ENCODE results near the gene NTRK3. TPM values are rescaled to one million over a fixed set of nuclear protein-coding genes. Genes with fewer than 3 reads are reported as not detected.

NTRK3 gene
- total and polyA plus RNA-seq, 2 of the 13 experiments (the other 11 are each of a cell fraction or from before 2014, with no cell fraction given): not detected

DNA sequence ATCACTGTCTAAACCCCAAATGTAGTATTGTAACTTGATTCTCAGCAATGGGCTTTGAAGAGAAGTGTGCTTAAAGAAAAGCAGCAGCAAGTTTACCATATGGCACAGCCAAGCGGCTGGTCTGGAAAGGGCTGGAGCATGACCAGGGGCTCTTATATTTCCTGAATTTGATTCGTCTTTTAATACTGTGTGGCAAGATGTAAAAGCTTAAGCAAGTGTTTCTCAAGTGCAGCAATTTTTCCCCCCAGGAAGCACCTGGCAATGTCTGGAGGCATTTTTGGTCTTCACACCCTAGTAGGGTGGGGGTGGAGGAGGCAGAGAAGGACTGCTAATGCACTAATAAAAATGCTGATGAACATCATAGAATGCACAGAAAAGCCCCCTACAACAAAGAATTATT lies 397.9 kb downstream of the NTRK3 start:
- Histone ChIP-seq H3K4me3 (replicated peaks in 1 of 3; ENCODE audit: insufficient read depth in 1 of 3, low read depth in 2 of 3, low read length in 3 of 3) (no peak overlapping the region), H3K36me3 (replicated peaks in 1 of 2; ENCODE audit: control insufficient read depth in 1 of 2, insufficient read depth in 2 of 2, low read length in 2 of 2) (no peaks in the 10 kb centered on the region), H4K20me1 (ENCODE audit: insufficient read depth, low read length) (no peaks in the 10 kb centered on the region), H3K27ac (ENCODE audit: extremely low read length, insufficient read depth, low read length) (no peak overlapping the region), H3K9ac (ENCODE audit: insufficient read depth, low read depth, low read length) (no peak overlapping the region), H3K79me2 (ENCODE audit: insufficient read depth, low read length) (no peaks in the 10 kb centered on the region), H3K4me2 (ENCODE audit: low read depth, low read length) (no peak overlapping the region), H2AFZ (ENCODE audit: low read length) (no peak overlapping the region), H3K9me3 (ENCODE audit: low read length) (peaks cover 92% of the 10 kb centered on the region), H3K27me3 (ENCODE audit: control insufficient read depth in 1 of 2, insufficient read depth in 2 of 2, low read length in 2 of 2) (no peaks in the 10 kb centered on the region), H3K4me1 (ENCODE audit: insufficient read depth, low read length) (no peaks in the 10 kb centered on the region)
- FAIRE-seq (no peak), DNase-seq (ENCODE audit: low spot score) (no peak), ATAC-seq (no peak)
- CTCF ChIA-PET (ENCODE audit: low intra/inter-chr PET ratio, low total read pairs): no interaction called here
- POLR2A ChIA-PET: no interaction called here
- intact Hi-C loops (cut with micrococcal nuclease; ENCODE audit: unreplicated experiment): no loop called here
- in situ Hi-C loops (cut with HindIII; ENCODE audit: extremely low pct_ligation_motif_present, low pct_unique_long_range_greater_than_20kb): no loop called here
- 24% methylated on average over 2 of the region's 2 CpGs for WGBS (ENCODE audit: low lambda C conversion rate)
- TF ChIP-seq ZFP1 (CRISPR knock-in tag; IDR thresholded peaks at IDR 0.05) (no peak), AKAP8 (CRISPR knock-in tag; IDR thresholded peaks at IDR 0.05) (no peak), KLF6 (CRISPR knock-in tag; IDR thresholded peaks at IDR 0.05) (no peak), GTF3A (CRISPR knock-in tag; conservative IDR thresholded peaks at IDR 0.05) (no peak), ZNF660 (CRISPR knock-in tag; IDR thresholded peaks at IDR 0.05; ENCODE audit: borderline replicate concordance, low read depth) (no peak)
- TF ChIP-seq, protein P1, sequence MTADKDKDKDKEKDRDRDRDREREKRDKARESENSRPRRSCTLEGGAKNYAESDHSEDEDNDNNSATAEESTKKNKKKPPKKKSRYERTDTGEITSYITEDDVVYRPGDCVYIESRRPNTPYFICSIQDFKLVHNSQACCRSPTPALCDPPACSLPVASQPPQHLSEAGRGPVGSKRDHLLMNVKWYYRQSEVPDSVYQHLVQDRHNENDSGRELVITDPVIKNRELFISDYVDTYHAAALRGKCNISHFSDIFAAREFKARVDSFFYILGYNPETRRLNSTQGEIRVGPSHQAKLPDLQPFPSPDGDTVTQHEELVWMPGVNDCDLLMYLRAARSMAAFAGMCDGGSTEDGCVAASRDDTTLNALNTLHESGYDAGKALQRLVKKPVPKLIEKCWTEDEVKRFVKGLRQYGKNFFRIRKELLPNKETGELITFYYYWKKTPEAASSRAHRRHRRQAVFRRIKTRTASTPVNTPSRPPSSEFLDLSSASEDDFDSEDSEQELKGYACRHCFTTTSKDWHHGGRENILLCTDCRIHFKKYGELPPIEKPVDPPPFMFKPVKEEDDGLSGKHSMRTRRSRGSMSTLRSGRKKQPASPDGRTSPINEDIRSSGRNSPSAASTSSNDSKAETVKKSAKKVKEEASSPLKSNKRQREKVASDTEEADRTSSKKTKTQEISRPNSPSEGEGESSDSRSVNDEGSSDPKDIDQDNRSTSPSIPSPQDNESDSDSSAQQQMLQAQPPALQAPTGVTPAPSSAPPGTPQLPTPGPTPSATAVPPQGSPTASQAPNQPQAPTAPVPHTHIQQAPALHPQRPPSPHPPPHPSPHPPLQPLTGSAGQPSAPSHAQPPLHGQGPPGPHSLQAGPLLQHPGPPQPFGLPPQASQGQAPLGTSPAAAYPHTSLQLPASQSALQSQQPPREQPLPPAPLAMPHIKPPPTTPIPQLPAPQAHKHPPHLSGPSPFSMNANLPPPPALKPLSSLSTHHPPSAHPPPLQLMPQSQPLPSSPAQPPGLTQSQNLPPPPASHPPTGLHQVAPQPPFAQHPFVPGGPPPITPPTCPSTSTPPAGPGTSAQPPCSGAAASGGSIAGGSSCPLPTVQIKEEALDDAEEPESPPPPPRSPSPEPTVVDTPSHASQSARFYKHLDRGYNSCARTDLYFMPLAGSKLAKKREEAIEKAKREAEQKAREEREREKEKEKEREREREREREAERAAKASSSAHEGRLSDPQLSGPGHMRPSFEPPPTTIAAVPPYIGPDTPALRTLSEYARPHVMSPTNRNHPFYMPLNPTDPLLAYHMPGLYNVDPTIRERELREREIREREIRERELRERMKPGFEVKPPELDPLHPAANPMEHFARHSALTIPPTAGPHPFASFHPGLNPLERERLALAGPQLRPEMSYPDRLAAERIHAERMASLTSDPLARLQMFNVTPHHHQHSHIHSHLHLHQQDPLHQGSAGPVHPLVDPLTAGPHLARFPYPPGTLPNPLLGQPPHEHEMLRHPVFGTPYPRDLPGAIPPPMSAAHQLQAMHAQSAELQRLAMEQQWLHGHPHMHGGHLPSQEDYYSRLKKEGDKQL (CRISPR knock-in tag; IDR thresholded peaks at IDR 0.05; ENCODE audit: low read depth): no peak
- BruUV-seq (replicated peaks): no TSS peak
